ENCODE data around the gene FLNC. TPM values are rescaled to one million over a fixed set of nuclear protein-coding genes. Genes with fewer than 3 reads are reported as not detected.
A peak's percentile ranks its signal among the peaks of the same experiment; 100 is the strongest.

The FLNC gene
- total and polyA plus RNA-seq, 11 donors: 399 to 3,687 (median 1,170) TPM

GRCh38 chr7:128831178-128831993, 1.2 kb downstream of the FLNC start:
- no peaks in the 10 kb centered on the region for H3K9me3 ChIP-seq
- DNase-seq (peak; percentile 72 to 83 (median 79)), ATAC-seq (peak; percentile 18 to 35 (median 22))
- H3K27ac ChIP-seq: peak overlapping the region; percentile 84 to 100 (median 96)
- peaks cover 0 to 20% (median 16%) of the 10 kb centered on the region in 9 donors for H3K36me3 ChIP-seq
- H3K4me1 ChIP-seq: peaks cover 0 to 83% (median 52%) of the 10 kb centered on the region in 12 donors
- peaks cover 0 to 31% (median 0%) of the 10 kb centered on the region in 9 donors for H3K27me3 ChIP-seq
- H3K4me3 ChIP-seq: peak overlapping the region; percentile 31 to 94 (median 80)
- no peak for TF ChIP-seq CTCF (IDR thresholded peaks at IDR 0.05)
- peak; percentile 39 to 61 for TF ChIP-seq POLR2A (IDR thresholded peaks at IDR 0.05)
- intact Hi-C loops (cut with DNase I): loop anchor here in 4 of 10 donors (2.0 to 5.0 kb wide), 5 partner anchors 36 to 94 kb away; partner anchors contain the start of genes CALU (in 3 of the 4) and CCDC136 (in 1 of the 4)
- WGBS, 4 donors: 3 to 21% (median 14%) methylated on average over 18 to 33 of the region's 33 CpGs

GRCh38 chr7:128831994-128832879, 2.0 kb downstream of the FLNC start:
- H3K27me3 ChIP-seq: peaks cover 0 to 31% (median 0%) of the 10 kb centered on the region in 9 donors
- DNase-seq: peak; percentile 65 to 86 (median 76)
- peak overlapping the region; percentile 84 to 100 (median 96) for H3K27ac ChIP-seq
- H3K4me3 ChIP-seq: peak overlapping the region; percentile 31 to 94 (median 80)
- TF ChIP-seq CTCF (IDR thresholded peaks at IDR 0.05): no peak
- peak in 1 of 2 donors; percentile 24 for TF ChIP-seq POLR2A (IDR thresholded peaks at IDR 0.05)
- WGBS, 4 donors: 4 to 13% (median 6%) methylated on average over 16 to 22 of the region's 22 CpGs
- H3K36me3 ChIP-seq: peaks cover 0 to 28% (median 25%) of the 10 kb centered on the region in 9 donors
- peak; percentile 14 to 32 (median 18) for ATAC-seq
- peaks cover 0 to 83% (median 54%) of the 10 kb centered on the region in 12 donors for H3K4me1 ChIP-seq
- no peaks in the 10 kb centered on the region for H3K9me3 ChIP-seq
- intact Hi-C loops (cut with DNase I): loop anchor here in 5 of 10 donors (2.0 to 5.0 kb wide), 6 partner anchors 31 to 95 kb away; partner anchors contain the start of genes CALU (in 3 of the 5), ATP6V1F (in 1 of the 5) and CCDC136 (in 1 of the 5)

GRCh38 chr7:128832880-128833147, 2.6 kb downstream of the FLNC start:
- WGBS, 4 donors: 14 to 50% (median 20%) methylated on average over 2 of the region's 2 CpGs; no CpG with 5 or more reads in 1 of the 4 donors
- TF ChIP-seq CTCF (IDR thresholded peaks at IDR 0.05): no peak
- TF ChIP-seq POLR2A (IDR thresholded peaks at IDR 0.05): no peak
- ATAC-seq: no peak
- peaks cover 0 to 31% (median 0%) of the 10 kb centered on the region in 9 donors for H3K27me3 ChIP-seq
- intact Hi-C loops (cut with DNase I): loop anchor here in 5 of 10 donors (2.0 to 5.0 kb wide), 5 partner anchors 30 to 96 kb away; partner anchors contain the start of genes CALU (in 2 of the 5), ATP6V1F (in 1 of the 5) and CCDC136 (in 1 of the 5)
- DNase-seq: no peak
- peaks cover 0 to 84% (median 54%) of the 10 kb centered on the region in 12 donors for H3K4me1 ChIP-seq
- peak overlapping the region; percentile 20 to 94 (median 80) for H3K4me3 ChIP-seq
- H3K9me3 ChIP-seq: no peaks in the 10 kb centered on the region
- peak overlapping the region; percentile 84 to 100 (median 96) for H3K27ac ChIP-seq
- H3K36me3 ChIP-seq: peaks cover 0 to 34% (median 31%) of the 10 kb centered on the region in 9 donors

Measured in heart left ventricle (tissue), 16 donors.